SK-N-MC (cell line): ENCODE measurements around the gene FAM78A.

Source experiments
- EZH2 ChIP-seq: fragments of 200-600 bp; sonication (generic); IDR thresholded peaks from one replicate; pipeline ENCODE4 v1.6.1; 2017; ENCODE audit warnings: antibody characterized with exemption
- POLR2AphosphoS5 ChIP-seq: IDR thresholded peaks from 2 replicates; pipeline ENCODE4 v1.6.1; 2012; ENCODE audit warnings: mild to moderate bottlenecking, low read depth, low read length, borderline replicate concordance

- TF ChIP-seq EZH2 (no peak), POLR2AphosphoS5 (no peak)
Measured at GRCh38 chr9:131323629-131324028, 47.3 kb upstream of the FAM78A start.
